ENCODE measurements around the gene FLAD1. TPM values are rescaled to one million over a fixed set of nuclear protein-coding genes. Genes with fewer than 3 reads are reported as not detected.

FLAD1 gene
- total RNA-seq, 4 donors from 2014 or later, result 26.6 to 36.8 (median 31.7) TPM

- Histone ChIP-seq H3K4me3 (no peak overlapping the region), H3K9me3 (no peaks in the 10 kb centered on the region), H3K36me3 (no peaks in the 10 kb centered on the region), H3K4me1 (peaks cover 2 to 7% of the 10 kb centered on the region in 2 donors), H3K27me3 (no peaks in the 10 kb centered on the region), H3K27ac (no peak overlapping the region)
- TF ChIP-seq POLR2A (IDR thresholded peaks at IDR 0.05), result no peak
- no peak for ATAC-seq
- in situ Hi-C loops (cut with MboI; ENCODE audit: low sequenced_read_pairs in 4 of 4) (no loop called here), intact Hi-C loops (cut with DNase I; ENCODE audit: low total_unique reads) (no loop called here)
- no peak for DNase-seq
These were observed 39.7 kb downstream of the FLAD1 start for GRCh38 chr1:155022927-155023236.

GRCh38 chr1:155023627-155024026 lies 40.5 kb downstream of the FLAD1 start:
- ATAC-seq, result no peak

GRCh38 chr1:155024315-155024714 lies 41.2 kb downstream of the FLAD1 start:
- intact Hi-C loops (cut with DNase I; ENCODE audit: low total_unique reads), result no loop called here
- DNase-seq (no peak), ATAC-seq (no peak)
- in situ Hi-C loops (cut with MboI; ENCODE audit: low sequenced_read_pairs in 4 of 4), result no loop called here
- Histone ChIP-seq H3K4me3 (no peak overlapping the region), H3K27me3 (no peaks in the 10 kb centered on the region), H3K27ac (no peak overlapping the region), H3K36me3 (no peaks in the 10 kb centered on the region), H3K9me3 (no peaks in the 10 kb centered on the region), H3K4me1 (no peaks in the 10 kb centered on the region)
- TF ChIP-seq CTCF (IDR thresholded peaks at IDR 0.05 in 4 of 5, conservative IDR thresholded peaks at IDR 0.05 in 1 of 5), result no peak
- TF ChIP-seq POLR2A (IDR thresholded peaks at IDR 0.05), result no peak

More at GRCh38 chr1:155023627-155024026, 40.5 kb downstream of the FLAD1 start:
- H3K36me3 ChIP-seq, result no peaks in the 10 kb centered on the region
- H3K9me3 ChIP-seq, result no peaks in the 10 kb centered on the region
- TF ChIP-seq POLR2A (IDR thresholded peaks at IDR 0.05) (no peak), CTCF (IDR thresholded peaks at IDR 0.05 in 4 of 5, conservative IDR thresholded peaks at IDR 0.05 in 1 of 5) (no peak)
- no peak for DNase-seq
- H3K27me3 ChIP-seq, result no peaks in the 10 kb centered on the region
- intact Hi-C loops (cut with DNase I; ENCODE audit: low total_unique reads), result no loop called here
- in situ Hi-C loops (cut with MboI; ENCODE audit: low sequenced_read_pairs in 4 of 4), result no loop called here
- no peak overlapping the region for H3K27ac ChIP-seq
- H3K4me3 ChIP-seq, result no peak overlapping the region
- H3K4me1 ChIP-seq, result no peaks in the 10 kb centered on the region

- Histone ChIP-seq H3K27me3 (no peaks in the 10 kb centered on the region), H3K9me3 (no peaks in the 10 kb centered on the region), H3K27ac (no peak overlapping the region), H3K4me1 (no peaks in the 10 kb centered on the region), H3K36me3 (no peaks in the 10 kb centered on the region), H3K4me3 (no peak overlapping the region)
- in situ Hi-C loops (cut with MboI; ENCODE audit: low sequenced_read_pairs in 4 of 4) (no loop called here), intact Hi-C loops (cut with DNase I; ENCODE audit: low total_unique reads) (no loop called here)
- TF ChIP-seq POLR2A (IDR thresholded peaks at IDR 0.05) (no peak), CTCF (IDR thresholded peaks at IDR 0.05 in 4 of 5, conservative IDR thresholded peaks at IDR 0.05 in 1 of 5) (no peak)
- ATAC-seq (no peak), DNase-seq (no peak)
These were observed 43.0 kb downstream of the FLAD1 start for GRCh38 chr1:155026154-155026553.

- H3K4me1 ChIP-seq, result no peaks in the 10 kb centered on the region
- H3K27me3 ChIP-seq, result no peaks in the 10 kb centered on the region
- TF ChIP-seq CTCF (IDR thresholded peaks at IDR 0.05 in 4 of 5, conservative IDR thresholded peaks at IDR 0.05 in 1 of 5), result no peak
- in situ Hi-C loops (cut with MboI; ENCODE audit: low sequenced_read_pairs in 4 of 4), result no loop called here
- intact Hi-C loops (cut with DNase I; ENCODE audit: low total_unique reads), result no loop called here
- ATAC-seq, result peak; percentile 27 to 46
- H3K27ac ChIP-seq, result no peak overlapping the region
- H3K4me3 ChIP-seq, result no peak overlapping the region
- H3K36me3 ChIP-seq, result no peaks in the 10 kb centered on the region
- no peak for DNase-seq
- no peaks in the 10 kb centered on the region for H3K9me3 ChIP-seq
These were observed 43.4 kb downstream of the FLAD1 start for GRCh38 chr1:155026588-155026987.

Data from gastrocnemius medialis (tissue), 4 donors.